ENCODE results near the gene SKOR1. TPM values are rescaled to one million over a fixed set of nuclear protein-coding genes. Genes with fewer than 3 reads are reported as not detected.

SKOR1 gene
- total and polyA plus RNA-seq, 2 of the 13 experiments (the other 11 are each of a cell fraction or from before 2014, with no cell fraction given) = 0.09 to 0.11 TPM

DNA sequence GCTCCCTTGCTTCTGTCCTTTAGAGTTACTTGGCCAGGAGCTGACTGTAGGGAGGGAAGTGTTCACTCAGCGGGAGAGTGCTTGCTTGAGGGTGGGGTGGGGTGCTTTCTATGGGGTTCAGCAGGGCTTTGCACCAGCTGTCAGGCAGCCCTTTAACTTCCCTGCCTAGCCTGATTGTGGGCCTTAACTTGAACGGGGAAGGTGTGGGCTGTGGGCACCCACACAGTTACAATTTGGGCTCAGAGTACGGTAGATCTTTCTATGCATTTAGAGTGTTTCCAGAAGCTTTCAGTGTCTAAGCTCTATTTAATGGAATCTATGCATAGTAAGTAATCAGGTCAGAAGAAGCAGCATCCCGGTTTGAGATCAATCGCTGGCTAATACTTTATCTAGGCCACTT is 48.2 kb upstream of the SKOR1 start:
- in situ Hi-C loops (cut with HindIII; ENCODE audit: extremely low pct_ligation_motif_present, low pct_unique_long_range_greater_than_20kb) (no loop called here), intact Hi-C loops (cut with micrococcal nuclease; ENCODE audit: unreplicated experiment) (no loop called here)
- CTCF ChIA-PET (ENCODE audit: low intra/inter-chr PET ratio, low total read pairs) = no interaction called here
- ATAC-seq (no peak), FAIRE-seq (no peak), DNase-seq (ENCODE audit: low spot score) (no peak)
- Histone ChIP-seq H4K20me1 (ENCODE audit: insufficient read depth, low read length) (no peaks in the 10 kb centered on the region), H3K36me3 (replicated peaks in 1 of 2; ENCODE audit: control insufficient read depth in 1 of 2, insufficient read depth in 2 of 2, low read length in 2 of 2) (0 out of 5 replicates have a peak, but pooled peaks cover 0 to 2% of the 10 kb centered on the region in 2 experiments), H3K27me3 (ENCODE audit: control insufficient read depth in 1 of 2, insufficient read depth in 2 of 2, low read length in 2 of 2) (no peaks in the 10 kb centered on the region), H3K9me3 (ENCODE audit: low read length) (no peaks in the 10 kb centered on the region), H3K4me3 (replicated peaks in 1 of 3; ENCODE audit: insufficient read depth in 1 of 3, low read depth in 2 of 3, low read length in 3 of 3) (no peak overlapping the region), H3K4me1 (ENCODE audit: insufficient read depth, low read length) (no peaks in the 10 kb centered on the region), H3K4me2 (ENCODE audit: low read depth, low read length) (no peak overlapping the region), H3K9ac (ENCODE audit: insufficient read depth, low read depth, low read length) (no peak overlapping the region), H3K79me2 (ENCODE audit: insufficient read depth, low read length) (no peaks in the 10 kb centered on the region), H3K27ac (ENCODE audit: extremely low read length, insufficient read depth, low read length) (no peak overlapping the region), H2AFZ (ENCODE audit: low read length) (no peak overlapping the region)
- no TSS peak for BruUV-seq (replicated peaks)
- 89% methylated on average over 3 of the region's 5 CpGs for WGBS (ENCODE audit: low lambda C conversion rate)
- POLR2A ChIA-PET = no interaction called here
- no peak for TF ChIP-seq DNMT1 (CRISPR knock-in tag; IDR thresholded peaks at IDR 0.05)
- TF ChIP-seq RELA (CRISPR knock-in tag; IDR thresholded peaks at IDR 0.05) = no peak
- TF ChIP-seq MYNN (CRISPR knock-in tag; IDR thresholded peaks at IDR 0.05; ENCODE audit: low read depth) = no peak
- TF ChIP-seq, protein P1, sequence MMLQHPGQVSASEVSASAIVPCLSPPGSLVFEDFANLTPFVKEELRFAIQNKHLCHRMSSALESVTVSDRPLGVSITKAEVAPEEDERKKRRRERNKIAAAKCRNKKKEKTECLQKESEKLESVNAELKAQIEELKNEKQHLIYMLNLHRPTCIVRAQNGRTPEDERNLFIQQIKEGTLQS (CRISPR knock-in tag; IDR thresholded peaks at IDR 0.05) = no peak
- TF ChIP-seq, protein P2, sequence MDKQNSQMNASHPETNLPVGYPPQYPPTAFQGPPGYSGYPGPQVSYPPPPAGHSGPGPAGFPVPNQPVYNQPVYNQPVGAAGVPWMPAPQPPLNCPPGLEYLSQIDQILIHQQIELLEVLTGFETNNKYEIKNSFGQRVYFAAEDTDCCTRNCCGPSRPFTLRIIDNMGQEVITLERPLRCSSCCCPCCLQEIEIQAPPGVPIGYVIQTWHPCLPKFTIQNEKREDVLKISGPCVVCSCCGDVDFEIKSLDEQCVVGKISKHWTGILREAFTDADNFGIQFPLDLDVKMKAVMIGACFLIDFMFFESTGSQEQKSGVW (CRISPR knock-in tag; IDR thresholded peaks at IDR 0.05; ENCODE audit: borderline replicate concordance) = no peak
- TF ChIP-seq FOSL1 (CRISPR knock-in tag; IDR thresholded peaks at IDR 0.05; ENCODE audit: borderline replicate concordance) = no peak
- TF ChIP-seq ZFP36 (IDR thresholded peaks at IDR 0.05; ENCODE audit: borderline replicate concordance, low read depth, low read length, partially characterized antibody) = no peak
- no peak for TF ChIP-seq ZNF234 (CRISPR knock-in tag; conservative IDR thresholded peaks at IDR 0.05)
- TF ChIP-seq PTBP1 (IDR thresholded peaks at IDR 0.05; ENCODE audit: low read depth, low read length, poor library complexity, severe bottlenecking) = no peak
- TF ChIP-seq NR2F6 (IDR thresholded peaks at IDR 0.05) = no peak
- TF ChIP-seq NR2F6 (CRISPR knock-in tag; IDR thresholded peaks at IDR 0.05) = no peak
- no peak for TF ChIP-seq ZNF768 (CRISPR knock-in tag; IDR thresholded peaks at IDR 0.05)
- TF ChIP-seq, protein P3, sequence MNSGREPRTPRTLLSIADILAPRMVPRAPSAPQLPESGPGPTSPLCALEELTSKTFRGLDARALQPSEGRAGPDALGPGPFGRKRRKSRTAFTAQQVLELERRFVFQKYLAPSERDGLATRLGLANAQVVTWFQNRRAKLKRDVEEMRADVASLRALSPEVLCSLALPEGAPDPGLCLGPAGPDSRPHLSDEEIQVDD (CRISPR knock-in tag; IDR thresholded peaks at IDR 0.05; ENCODE audit: borderline replicate concordance) = no peak
- no peak for TF ChIP-seq IRX3 (CRISPR knock-in tag; IDR thresholded peaks at IDR 0.05; ENCODE audit: borderline replicate concordance, low read depth)
- TF ChIP-seq ZNF138 (CRISPR knock-in tag; IDR thresholded peaks at IDR 0.05; ENCODE audit: low read depth) = no peak
- TF ChIP-seq, protein P4, sequence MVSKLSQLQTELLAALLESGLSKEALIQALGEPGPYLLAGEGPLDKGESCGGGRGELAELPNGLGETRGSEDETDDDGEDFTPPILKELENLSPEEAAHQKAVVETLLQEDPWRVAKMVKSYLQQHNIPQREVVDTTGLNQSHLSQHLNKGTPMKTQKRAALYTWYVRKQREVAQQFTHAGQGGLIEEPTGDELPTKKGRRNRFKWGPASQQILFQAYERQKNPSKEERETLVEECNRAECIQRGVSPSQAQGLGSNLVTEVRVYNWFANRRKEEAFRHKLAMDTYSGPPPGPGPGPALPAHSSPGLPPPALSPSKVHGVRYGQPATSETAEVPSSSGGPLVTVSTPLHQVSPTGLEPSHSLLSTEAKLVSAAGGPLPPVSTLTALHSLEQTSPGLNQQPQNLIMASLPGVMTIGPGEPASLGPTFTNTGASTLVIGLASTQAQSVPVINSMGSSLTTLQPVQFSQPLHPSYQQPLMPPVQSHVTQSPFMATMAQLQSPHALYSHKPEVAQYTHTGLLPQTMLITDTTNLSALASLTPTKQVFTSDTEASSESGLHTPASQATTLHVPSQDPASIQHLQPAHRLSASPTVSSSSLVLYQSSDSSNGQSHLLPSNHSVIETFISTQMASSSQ (IDR thresholded peaks at IDR 0.05; ENCODE audit: low read depth) = no peak
- TF ChIP-seq, protein P4 (CRISPR knock-in tag; IDR thresholded peaks at IDR 0.05; ENCODE audit: borderline replicate concordance) = no peak
- no peak for TF ChIP-seq JUNB (CRISPR knock-in tag; IDR thresholded peaks at IDR 0.05; ENCODE audit: borderline replicate concordance)
- TF ChIP-seq, protein P5, sequence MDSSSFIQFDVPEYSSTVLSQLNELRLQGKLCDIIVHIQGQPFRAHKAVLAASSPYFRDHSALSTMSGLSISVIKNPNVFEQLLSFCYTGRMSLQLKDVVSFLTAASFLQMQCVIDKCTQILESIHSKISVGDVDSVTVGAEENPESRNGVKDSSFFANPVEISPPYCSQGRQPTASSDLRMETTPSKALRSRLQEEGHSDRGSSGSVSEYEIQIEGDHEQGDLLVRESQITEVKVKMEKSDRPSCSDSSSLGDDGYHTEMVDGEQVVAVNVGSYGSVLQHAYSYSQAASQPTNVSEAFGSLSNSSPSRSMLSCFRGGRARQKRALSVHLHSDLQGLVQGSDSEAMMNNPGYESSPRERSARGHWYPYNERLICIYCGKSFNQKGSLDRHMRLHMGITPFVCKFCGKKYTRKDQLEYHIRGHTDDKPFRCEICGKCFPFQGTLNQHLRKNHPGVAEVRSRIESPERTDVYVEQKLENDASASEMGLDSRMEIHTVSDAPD (CRISPR knock-in tag; IDR thresholded peaks at IDR 0.05) = no peak
- TF ChIP-seq CBX1 (IDR thresholded peaks at IDR 0.05; ENCODE audit: low read depth) = no peak

All from HepG2 (cell line).